Epithelial cell of prostate (primary cell): ENCODE data around the gene POR.
"Not testable (repeated sequence)": the region's sequence is repeated elsewhere in the genome, so short reads cannot be mapped to it uniquely, and the experiment has no call there.

Experiments
- DNase-seq: peaks from one replicate; pipeline ENCODE4 v3.0.0-alpha.2; 2011; ENCODE audit warnings: low read depth, low spot score
- H3K27ac ChIP-seq: fragments of 450-650 bp; 2 replicates; pipeline ENCODE4 v1.5.1; 2017; ENCODE audit warnings: mild to moderate bottlenecking

POR gene

GRCh38 chr7:75883265-75883824 lies 31.6 kb upstream of the POR start:
- H3K27ac ChIP-seq, DNase-seq: not testable (repeated sequence)

DNA sequence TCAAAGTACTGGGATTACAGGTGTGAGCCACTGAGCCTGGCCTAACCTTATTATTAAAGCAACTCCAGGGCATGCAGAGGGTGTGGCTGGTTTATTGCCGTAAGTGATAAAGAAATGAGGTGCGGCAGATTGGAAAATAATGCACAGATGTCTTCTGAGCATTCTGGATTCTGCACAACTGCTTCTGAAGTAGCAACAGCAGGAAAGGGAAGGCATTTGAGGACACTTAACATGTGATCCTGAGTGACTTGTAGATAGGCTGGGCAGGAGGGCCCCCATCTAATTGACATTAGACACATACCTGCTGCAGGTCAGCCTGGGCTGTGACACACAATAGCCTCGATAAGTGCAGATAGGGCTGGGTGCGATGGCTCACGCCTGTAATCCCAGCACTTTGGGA lies 30.5 kb upstream of the POR start:
- no peak for DNase-seq
- H3K27ac ChIP-seq: no peak overlapping the region

- DNase-seq: no peak
- no peak overlapping the region for H3K27ac ChIP-seq
These were observed 29.9 kb upstream of the POR start for GRCh38 chr7:75885036-75885435.

DNA sequence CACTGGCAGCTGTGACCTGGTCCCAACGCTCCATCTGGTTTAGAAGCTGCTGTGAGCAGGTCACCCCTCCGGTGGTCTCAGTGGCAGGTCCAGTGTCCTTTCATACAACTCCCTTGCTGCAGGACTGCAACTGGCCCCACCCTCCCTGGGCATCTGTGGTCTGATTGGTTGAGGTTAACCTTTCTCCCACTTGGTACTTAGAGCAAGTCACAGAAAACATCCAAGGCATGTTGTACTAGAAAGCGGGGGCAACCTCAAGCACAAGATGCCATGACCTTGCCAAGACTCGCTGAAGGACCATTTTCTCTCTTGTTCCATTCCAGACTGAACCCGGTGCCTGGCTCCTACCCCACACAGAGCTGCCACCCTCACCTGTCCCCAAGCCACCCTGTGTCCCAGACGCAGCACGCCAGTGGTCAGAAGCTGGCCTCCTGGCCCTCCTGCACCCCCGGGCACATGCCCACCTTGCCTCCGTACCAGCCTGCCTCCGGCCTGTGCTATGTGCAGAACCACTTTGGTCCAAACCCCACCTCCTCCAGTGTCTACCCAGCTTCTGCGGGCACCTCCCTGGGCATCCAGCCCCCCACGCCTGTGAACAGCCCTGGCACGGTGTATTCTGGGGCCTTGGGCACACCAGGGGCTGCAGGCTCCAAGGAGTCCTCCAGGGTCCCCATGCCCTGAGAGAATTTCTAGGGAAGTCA lies 27.1 kb upstream of the POR start:
- no peak overlapping the region for H3K27ac ChIP-seq
- no peak for DNase-seq

DNA sequence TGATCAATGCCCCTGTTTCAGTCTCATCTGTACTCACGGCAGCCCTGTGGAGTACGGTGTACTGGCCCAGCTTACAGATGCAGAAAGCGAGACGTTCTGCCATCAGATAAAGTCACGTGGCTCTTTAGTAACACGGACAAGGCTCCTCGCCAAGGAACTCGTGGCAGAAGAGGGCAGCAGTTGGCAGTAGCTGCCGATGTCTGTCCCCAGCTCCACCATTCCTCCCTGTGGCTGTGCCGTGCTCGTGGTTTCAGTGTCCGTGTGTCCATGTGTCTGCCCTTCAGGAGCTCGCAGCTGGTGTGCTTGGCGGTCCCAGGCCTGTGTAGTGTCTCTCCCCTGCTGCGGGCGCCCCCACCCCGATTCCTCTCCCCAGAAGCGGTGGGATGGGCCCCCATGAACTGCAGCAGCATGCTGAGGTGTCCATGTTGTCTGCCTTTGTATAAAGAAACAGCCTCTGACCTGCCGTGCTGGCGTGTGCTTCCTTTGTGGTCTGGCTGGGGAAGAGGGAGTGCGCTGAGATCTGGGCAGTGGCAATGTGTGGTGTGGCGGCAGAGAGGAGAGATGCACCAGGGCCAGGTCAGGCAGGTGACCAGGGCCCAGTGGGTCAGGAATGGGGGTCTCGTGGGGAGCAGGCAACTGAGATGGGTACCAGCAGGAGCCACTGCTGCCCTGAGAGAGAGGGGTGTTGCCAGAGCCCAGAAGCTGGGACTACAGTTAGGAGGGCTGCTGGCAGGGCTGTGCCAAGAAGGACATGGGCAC lies 26.3 kb upstream of the POR start:
- H3K27ac ChIP-seq: no peak overlapping the region
- no peak for DNase-seq

- no peak for DNase-seq
These were observed 25.6 kb upstream of the POR start for GRCh38 chr7:75889223-75889825.

GRCh38 chr7:75889826-75890225 lies 25.1 kb upstream of the POR start:
- H3K27ac ChIP-seq: no peak overlapping the region
- DNase-seq: no peak

More at GRCh38 chr7:75889223-75889825, 25.6 kb upstream of the POR start:
- no peak overlapping the region for H3K27ac ChIP-seq

GRCh38 chr7:75891237-75891636 lies 23.7 kb upstream of the POR start:
- DNase-seq, H3K27ac ChIP-seq: not testable (repeated sequence)

- DNase-seq: no peak
- peak overlapping the region; percentile 78 for H3K27ac ChIP-seq
These were observed 23.0 kb upstream of the POR start for GRCh38 chr7:75891815-75892411.

DNA sequence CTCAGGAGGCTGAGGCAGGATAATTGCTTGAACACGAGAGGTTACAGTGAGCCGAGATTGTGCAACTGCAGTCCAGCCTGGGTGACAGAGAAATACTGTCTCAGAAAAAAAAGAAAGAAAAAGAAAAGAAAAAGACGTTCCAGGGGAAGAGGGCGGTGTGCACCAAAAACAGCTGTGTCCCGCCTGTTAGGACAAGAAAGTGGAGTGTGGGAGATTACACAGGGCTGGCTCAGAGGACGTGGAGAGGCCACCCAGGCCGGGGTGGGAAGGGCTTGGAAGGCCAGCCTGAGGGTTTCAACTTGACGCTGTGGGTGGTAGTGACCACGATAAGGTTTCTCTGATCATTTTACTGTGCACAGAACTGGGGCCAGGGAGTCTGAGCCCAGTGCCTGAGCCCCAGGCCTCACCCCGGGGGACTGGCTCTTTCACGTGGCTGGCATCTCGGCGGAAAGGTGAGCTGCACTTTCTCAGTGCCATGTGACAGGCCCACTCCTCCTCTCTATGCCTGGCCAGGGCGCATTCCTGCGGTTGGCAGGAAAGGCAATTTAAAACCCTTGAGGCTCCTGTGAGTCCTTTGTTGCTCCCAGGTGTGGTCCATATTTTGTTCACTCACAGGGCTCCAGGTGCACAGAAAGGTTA lies 22.2 kb upstream of the POR start:
- H3K27ac ChIP-seq: peak overlapping the region; percentile 78
- peak; percentile 74 for DNase-seq

DNA sequence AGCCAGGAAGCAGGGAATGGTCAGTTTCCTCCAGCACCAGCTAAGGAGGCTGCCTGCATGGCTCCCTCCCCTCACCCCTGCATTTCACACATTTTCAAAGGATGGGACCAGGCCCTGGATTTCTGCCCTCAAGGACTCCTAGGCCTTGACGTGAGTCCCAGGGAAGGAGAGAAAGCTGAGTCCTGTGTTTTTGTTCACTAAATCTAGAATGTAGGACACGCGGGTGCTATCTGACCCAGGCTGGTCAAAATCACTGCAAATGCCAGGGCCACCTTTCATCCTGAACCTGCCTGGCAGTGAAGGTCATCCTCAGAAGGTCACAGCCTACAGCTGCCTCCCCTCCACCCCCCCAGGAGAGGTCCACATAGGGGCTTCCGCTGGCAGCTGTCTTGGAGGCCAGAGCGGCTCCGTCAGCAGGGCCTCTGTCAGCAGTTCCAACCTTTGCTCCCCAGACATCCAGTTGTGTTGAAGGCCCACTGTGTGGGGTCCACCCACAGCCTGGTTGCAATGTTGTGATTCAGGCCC lies 18.1 kb upstream of the POR start:
- H3K27ac ChIP-seq: no peak overlapping the region
- DNase-seq: no peak

GRCh38 chr7:75900617-75901315 lies 14.2 kb upstream of the POR start:
- no peak for DNase-seq
- no peak overlapping the region for H3K27ac ChIP-seq

- peak overlapping the region; percentile 38 for H3K27ac ChIP-seq
- peak; percentile 46 for DNase-seq
These were observed 9.0 kb upstream of the POR start for GRCh38 chr7:75905785-75906604.

GRCh38 chr7:75906991-75907667 lies 7.8 kb upstream of the POR start:
- H3K27ac ChIP-seq: no peak overlapping the region
- no peak for DNase-seq

DNA sequence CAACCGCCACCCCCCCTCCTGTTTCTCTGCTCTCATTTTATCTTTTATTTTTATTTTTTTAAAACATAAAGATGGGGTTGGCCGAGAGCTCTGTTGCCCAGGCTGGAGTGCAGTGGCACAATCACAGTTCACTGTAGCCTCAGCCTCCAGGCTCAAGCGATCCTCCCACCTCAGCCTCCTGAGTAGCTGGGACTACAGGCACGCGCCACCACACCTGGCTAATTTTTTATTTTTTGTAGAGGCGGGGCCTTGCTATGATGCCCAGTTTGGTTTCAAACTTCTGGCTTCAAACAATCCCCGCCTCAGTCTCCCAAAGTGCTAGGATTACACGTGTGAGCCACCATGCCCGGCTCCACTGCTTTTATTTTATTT lies 7.3 kb upstream of the POR start:
- not testable (repeated sequence) for DNase-seq, H3K27ac ChIP-seq

DNA sequence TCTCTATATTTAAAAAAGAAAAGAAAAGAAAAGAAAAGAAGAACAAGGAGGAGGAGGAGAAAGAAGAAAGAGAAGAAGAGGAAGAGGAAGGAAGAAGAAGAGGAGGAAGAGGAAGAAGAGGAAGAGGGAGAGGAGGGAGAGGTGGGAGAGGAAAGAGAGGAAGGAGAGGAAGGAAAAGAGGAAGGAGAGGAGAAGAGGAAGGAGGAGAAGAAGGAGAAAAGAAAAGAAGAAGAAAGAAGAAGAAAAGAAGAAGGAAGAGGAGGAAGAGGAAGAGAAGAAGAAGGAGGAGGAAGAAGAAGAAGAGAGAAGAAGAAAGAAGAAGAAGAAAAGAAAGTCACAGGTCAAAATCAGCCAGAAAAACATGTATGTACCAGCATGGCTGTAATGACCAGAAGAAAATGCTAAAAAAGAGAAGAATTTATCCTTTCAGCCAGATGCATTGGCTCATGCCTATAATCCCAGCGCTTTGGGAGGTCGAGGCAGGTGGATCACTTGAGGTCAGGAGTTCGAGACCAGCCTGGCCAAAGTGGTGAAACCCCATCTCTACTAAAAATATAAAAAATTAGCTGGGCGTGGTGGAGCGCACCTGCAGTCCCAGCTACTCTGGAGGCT lies 5.3 kb upstream of the POR start:
- no peak for DNase-seq
- no peak overlapping the region for H3K27ac ChIP-seq

- not testable (repeated sequence) for DNase-seq, H3K27ac ChIP-seq
These were observed 3.8 kb upstream of the POR start for GRCh38 chr7:75911186-75911585.

- H3K27ac ChIP-seq: no peak overlapping the region
- no peak for DNase-seq
These were observed 1.5 kb upstream of the POR start for GRCh38 chr7:75913437-75913836.
